G401.6 (cell line): ENCODE data around the gene CFAP74.

ENCODE experiments used
- FAIRE-seq: peaks from 2 replicates; lab custom pipeline; 2012; peaks lifted over from hg19 to GRCh38; lab: Jason Lieb, UNC

CFAP74 gene

DNA sequence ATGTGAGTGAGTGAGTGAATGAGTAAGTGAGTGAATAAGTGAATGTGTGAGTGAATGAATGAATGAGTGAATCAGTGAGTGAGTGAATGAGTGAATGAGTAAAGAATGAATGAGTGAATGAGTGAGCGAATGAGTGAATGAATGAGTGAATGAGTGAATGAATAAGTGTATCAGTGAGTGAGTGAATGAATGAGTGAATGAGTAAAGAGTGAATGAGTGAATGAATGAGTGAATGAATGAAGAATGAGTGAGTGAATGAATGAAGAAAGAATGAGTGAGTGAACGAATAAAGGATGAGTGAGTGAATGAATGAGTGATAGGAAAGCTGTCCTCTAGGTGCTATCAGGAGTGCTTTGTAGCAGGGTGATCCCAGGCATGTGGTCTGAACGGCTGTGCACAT lies 35.7 kb downstream of the CFAP74 start:
- FAIRE-seq, result no peak

- no peak for FAIRE-seq
Measured at GRCh38 chr1:1967151-1967550, 36.4 kb downstream of the CFAP74 start.

DNA sequence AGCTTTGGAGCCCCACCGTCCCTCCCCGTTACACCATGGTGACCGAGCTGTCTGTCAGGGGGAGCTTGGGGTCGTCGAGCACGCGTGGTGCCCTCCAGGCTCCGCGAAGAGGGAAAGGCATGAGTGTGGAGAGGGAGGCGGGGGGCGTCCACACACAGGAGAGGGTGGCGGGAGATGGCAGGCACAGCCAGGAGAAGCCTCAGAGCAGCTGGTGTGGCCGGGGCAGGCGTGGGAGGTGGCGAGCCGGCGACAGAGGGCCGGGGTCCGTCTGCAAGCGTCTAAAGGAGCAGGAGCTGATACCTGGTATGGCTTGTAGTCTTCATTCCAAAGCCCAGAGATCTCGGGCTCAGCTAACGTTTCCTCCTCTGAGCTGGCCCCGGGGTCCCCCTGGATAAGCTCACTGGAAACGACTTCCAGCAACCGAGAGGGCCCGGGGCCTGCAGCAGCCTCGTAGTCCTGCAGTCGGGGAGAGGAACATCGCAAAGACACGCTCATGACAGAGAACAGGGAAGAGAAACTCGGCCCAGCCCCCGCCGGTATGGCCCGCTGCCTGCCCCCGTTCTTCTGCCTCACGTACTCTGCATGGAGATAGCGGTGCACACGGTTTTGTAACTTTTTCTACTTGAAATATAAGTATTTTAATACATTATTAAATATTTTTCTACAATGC lies 37.4 kb downstream of the CFAP74 start:
- no peak for FAIRE-seq

DNA sequence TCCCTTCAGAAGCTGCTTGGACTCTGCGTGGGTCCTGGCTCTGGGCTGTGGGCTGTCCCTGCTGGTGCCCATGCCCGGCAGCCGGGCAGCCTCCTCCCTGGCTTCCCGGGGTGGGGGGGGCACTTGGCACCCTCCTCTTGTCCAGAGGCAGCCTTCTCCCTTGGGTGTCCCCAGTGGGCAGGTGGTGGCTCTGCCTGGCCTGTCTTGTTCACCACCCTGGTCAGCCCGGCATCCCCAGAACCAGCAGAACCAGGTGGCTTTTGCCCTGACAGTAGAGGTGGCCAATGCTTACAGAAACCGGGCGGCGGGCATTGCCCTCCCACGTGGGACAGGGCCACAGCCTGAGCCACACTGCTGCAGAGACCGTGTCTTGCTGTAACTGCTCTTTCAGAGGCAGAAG lies 38.0 kb downstream of the CFAP74 start:
- FAIRE-seq, result no peak

GRCh38 chr1:1964811-1965210 lies 38.8 kb downstream of the CFAP74 start:
- no peak for FAIRE-seq

DNA sequence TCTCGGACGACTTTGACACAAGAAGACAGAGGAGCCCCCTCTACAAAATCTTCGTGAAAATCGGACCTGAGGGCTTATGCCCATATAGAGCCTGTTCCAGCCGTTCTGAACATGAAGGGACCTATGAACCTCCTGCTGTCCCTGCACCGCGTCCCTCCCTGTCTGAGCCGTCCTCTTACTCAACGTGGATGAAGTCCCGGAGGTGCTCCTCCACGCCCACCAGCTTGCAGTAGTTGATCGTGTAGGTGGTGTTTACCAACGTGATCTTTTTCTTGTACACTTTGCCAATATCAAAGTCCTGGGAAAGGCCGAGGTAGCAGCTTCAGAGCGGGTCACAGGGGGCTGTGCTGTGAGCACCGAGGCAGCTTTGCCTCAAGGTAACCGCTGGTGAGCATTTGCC lies 40.0 kb downstream of the CFAP74 start:
- no peak for FAIRE-seq

- no peak for FAIRE-seq
Measured at GRCh38 chr1:1962752-1963151, 40.8 kb downstream of the CFAP74 start.

DNA sequence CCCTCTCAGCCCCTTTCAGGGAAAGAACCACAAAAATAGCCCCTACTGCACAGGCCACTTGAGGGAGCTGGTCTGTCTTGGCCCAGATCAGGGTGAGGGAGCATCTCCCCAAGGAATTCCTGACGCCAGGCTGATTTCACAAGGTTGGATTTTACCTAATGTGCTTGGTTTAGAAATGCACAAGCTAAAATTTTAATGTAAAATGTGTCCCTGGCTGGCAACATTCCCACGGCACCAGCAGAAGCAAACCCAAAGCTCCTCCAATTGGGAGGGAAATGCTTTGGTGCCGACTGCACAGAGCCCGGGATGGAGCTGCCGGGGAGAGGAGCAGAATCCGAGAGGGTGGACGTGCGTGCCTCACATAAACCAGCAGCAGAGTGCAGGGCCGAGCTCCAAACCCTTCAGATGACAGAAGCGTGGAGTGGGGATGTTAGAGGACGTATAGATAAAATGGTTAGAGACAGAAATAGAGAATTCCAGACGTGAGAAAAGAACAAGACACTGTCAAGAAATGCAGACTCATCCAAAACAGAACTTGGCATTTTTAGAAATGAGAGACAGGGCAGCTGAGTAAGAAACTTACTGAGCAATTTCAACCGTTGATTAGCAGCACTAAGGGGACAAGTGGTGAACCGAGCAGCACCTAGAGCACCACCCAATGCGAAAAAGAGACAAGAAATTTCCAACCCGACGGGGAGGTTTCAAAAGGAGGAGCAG lies 42.9 kb downstream of the CFAP74 start:
- no peak for FAIRE-seq

DNA sequence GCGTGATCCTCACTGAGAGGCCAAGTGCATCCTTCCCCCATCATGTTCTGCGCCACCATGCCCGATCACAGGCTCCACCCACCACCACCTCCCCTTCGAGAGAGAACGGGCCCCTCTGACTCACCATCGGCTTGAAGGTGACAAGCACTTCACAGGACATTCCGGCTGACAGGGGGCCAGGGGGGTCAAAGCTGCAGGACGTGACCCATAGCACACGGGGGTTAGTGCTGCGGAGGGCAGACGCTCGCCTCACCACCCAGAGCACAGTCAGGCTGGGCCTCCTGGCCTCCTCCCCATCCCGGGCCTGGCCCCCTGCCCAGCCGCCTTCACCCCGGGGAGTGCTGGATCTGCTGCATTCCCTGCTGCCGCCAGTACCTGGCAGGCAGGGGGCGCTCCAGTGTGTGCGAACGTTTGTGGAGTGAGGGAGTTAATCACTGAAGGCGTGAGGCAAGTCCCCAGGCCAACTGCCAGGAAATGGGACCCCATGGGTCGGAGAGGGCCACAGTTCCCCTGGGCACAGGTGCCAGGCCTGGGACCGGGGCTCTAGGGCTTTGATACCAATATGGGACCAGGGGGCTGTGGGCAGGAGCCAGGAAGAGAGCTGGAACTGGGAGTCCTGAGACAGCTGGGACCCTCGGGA lies 43.6 kb downstream of the CFAP74 start:
- FAIRE-seq, result no peak

DNA sequence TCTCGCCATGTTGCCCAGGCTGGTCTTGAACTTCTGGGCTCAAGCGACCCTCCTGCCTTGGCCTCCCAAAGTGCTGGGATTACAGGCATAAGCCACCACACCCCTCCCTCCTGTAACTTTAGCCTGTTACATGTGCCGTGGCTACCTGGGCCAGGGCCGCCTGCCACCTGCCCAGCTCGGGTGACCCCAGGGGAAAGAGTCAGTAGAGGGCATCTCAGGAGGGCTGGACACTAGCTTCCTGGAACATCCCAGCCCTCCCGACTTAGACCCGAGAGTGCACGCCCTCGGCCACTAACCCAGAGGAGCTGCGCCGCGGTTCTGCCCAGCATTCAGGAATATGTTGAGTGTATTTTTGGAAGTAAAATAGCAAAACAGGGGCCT lies 44.1 kb downstream of the CFAP74 start:
- no peak for FAIRE-seq

- FAIRE-seq, result no peak
Measured at GRCh38 chr1:1958071-1958541, 45.5 kb downstream of the CFAP74 start.

DNA sequence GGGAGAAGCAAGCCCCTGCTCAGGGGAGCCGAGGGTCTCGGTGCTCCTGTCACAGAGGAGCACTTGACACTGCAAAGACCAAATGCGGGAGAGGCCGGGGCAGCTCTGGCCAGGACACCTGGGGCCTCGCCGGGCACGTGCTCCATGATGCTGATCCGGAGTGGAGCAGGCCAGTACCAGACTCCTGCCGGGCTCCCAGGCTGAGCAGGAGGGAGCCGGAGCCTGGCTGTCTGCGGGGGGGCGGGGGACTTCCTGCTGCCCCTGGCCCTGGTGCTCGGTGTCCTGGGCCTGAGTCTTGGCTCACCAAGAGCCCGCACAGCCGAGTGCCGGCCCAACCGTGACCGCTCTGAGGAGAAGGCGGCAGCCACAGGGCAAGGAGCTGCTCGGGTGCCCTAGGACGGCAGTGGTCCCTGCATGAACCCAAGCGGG lies 46.0 kb downstream of the CFAP74 start:
- no peak for FAIRE-seq

DNA sequence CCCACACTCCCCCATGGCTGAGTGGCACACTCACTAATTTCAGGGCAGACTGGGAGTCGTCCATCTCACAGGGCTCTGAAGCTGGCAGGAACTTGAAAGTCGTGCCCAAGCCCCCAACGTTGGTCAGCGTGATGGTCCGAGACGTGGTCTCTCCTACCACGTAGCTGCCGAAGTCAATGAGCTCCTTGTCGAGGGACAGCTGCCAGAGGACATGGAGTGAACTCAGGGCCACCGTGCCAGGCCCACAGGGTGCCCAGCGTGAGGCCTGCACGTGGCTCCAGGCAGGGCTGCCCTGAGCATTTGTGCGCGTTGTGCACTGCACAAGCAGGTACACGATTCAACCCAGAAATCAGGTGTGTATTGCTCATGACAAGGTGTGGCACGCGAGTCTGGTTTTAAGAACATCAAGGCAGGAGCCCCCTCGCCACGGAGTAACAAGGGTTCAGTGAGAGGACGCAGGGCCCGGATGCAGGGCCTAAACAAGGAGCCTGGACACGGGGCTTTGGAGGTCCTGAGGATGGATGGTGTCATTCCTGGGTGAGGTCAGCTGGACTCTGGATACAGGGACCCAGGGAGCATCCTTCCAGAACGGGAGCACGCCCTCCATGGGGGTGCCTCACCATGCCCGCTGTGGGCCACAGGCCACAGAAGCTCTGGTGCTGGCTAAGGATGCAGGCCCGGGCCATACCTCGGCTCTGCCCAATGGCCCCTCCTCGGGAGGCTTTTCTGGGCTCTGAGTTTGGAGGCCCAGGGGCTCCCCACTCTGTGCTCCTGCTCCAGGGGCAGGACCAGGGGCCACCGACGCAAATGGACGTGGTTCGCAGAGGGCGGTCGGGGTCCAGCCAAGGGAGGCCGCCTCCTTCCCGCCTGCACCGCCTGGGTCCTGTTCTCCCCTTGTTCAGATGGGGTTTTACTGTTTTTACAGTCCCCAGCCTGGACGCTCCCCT lies 46.7 kb downstream of the CFAP74 start:
- FAIRE-seq, result no peak

DNA sequence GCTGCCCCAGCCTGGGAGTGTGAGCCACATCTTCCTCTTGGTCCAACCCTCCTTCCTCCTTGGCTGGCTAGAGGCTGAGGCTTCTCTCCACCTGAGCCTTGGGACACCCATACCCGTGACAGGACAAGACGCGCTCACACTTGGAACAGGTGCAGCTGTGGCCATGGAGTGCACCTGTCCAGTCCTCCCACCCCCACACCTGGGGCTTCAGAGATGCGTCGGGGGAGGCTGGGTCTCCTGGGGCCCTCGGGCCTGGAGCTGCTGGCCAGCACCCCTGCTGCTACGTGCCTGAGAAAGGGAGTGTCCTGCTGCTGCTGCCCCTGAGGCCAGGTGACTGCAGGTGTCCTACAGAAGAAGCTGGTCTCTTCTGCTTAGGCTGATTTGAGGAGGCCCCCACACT lies 47.5 kb downstream of the CFAP74 start:
- no peak for FAIRE-seq

- FAIRE-seq, result no peak
Measured at GRCh38 chr1:1955621-1956094, 47.9 kb downstream of the CFAP74 start.

DNA sequence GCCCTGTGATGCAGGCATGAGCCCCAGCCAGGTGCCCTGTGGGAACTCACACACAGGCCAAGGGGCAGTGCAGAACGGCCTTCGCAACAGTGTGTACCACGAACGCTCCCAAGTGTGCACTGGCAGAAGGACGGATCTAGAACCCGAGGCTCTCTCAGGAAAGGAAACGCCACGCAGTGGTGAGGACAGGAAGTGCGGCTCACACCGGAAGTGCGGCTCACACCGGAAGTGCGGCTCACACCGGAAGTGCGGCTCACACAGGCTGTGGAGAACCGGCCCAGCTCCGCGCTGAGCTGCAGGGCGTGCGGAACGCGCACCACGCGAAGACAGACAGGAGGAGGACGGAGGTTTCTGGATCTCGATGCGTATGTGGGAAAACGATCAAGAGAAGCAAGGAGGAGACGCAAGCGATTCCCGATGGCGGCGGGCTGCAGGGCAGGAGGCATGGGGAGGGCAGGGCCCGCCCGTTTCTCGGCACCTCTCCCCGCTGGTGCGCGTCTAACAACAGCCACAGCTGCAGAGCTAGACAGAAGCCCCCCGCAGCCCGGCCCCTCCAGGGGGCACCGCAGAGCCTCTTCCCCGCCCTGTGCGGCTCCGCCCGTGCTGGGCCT lies 48.6 kb downstream of the CFAP74 start:
- no peak for FAIRE-seq

DNA sequence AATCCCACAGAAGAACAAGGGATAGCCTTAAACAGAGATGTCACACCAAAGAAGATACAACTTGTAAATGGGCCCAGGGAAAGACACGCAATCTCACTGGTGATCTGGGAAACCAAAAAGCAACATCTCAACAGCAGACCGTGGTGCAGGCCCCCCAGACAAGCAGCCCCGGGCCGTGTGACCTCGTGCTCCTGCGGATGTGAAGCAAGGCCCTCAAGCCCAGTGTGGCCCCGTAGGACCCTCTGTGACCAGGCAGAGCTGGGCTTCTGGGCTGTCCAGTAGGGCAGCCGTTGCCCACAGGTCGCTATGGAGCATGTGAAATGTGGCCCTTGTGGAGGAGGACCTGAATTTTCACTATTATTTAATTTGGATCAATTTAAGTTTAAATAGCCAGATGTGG lies 49.6 kb downstream of the CFAP74 start:
- no peak for FAIRE-seq

- no peak for FAIRE-seq
Measured at GRCh38 chr1:1950940-1951339, 52.6 kb downstream of the CFAP74 start.

DNA sequence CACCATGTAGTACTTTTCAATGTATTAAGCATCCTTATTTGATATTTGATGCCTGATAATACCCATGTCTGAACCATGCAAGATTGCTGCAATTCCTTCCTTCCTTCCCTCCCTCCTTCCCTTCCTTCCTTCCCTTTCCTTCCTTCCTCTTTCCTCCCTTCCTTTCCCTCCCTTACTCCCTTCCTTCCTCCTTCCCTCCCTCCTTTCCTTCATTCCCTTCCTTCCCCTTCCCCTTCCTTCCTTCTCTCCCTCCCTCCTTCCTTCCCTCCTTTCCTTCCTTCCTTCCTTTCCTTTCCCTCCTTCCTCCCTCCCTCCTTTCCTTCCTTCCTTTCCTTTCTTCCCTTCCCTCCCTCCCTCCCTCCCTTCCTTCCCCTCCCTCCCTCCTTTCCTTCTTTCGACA lies 54.8 kb downstream of the CFAP74 start:
- FAIRE-seq, result no peak

DNA sequence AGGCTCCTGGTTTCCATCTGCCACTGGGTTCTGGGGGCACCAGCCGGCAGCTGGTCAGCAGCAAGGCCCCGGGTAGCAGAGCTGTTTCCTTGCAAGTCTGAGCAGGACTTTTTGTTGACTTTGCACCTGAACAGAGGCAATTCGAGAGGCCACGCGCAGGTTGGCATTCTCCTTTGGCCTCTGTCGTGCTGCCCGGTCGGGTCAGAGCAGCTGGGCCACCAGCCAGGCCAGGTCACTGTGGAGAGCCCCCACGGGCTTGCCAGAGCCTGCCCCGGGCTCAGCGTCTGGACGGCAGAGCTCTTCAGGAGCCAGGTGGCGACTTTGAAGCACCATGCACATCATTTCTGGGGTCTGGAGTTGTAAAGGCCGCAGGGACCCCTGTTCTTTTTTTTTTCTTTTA lies 56.1 kb downstream of the CFAP74 start:
- no peak for FAIRE-seq

- no peak for FAIRE-seq
Measured at GRCh38 chr1:1946540-1946939, 57.0 kb downstream of the CFAP74 start.
